Iris pigment epithelial cell (primary cell): ENCODE data around the gene SSBP1.
A peak's percentile ranks its signal among the peaks of the same experiment; 100 is the strongest.

Experiments used
- DNase-seq: peaks from one replicate; pipeline ENCODE4 v3.0.0-alpha.2; 2011; ENCODE audit warnings: low read depth

SSBP1 gene

DNA sequence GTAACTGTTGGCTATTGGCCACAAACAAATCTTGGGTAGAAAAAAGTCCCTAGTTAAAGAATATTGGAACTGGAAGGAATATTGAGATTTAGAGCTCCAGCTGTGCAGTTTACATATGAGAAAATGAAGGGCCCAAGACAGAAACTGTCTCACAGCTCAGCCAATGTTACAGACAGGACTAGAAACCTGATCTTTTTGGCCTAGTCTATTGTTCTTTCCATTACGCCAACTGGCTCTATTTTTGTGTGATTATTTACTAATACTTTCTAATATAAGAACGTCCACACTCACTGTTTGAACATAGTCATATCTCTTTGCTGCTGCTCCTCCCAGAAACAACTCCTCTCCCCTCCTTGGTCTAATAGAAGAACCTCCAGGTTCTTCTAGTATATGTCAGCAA is 28.8 kb upstream of the SSBP1 start:
- DNase-seq = no peak

- DNase-seq = no peak
These were observed 28.4 kb upstream of the SSBP1 start for GRCh38 chr7:141709749-141710148.

GRCh38 chr7:141710301-141710700 is 27.9 kb upstream of the SSBP1 start:
- no peak for DNase-seq

GRCh38 chr7:141712603-141713255 is 25.4 kb upstream of the SSBP1 start:
- no peak for DNase-seq

DNA sequence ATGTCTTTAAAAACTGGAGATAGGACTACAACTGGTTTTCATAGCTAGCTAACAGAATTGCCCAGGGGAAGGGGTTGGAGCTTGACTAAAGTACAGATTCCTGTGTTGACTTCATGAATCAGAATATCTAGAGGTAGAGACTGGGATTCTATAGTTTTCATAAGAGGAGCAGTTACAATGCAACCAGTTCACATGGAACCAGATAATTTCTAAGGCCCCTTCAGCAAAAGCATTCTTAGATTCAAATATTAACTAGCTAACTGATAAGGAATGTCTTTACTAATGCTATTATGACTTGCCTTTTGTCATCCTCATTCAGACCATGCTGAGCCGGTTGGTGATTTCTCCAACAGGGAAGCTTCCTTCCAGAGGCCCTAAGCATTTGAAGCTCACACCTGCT is 24.3 kb upstream of the SSBP1 start:
- DNase-seq = no peak

DNA sequence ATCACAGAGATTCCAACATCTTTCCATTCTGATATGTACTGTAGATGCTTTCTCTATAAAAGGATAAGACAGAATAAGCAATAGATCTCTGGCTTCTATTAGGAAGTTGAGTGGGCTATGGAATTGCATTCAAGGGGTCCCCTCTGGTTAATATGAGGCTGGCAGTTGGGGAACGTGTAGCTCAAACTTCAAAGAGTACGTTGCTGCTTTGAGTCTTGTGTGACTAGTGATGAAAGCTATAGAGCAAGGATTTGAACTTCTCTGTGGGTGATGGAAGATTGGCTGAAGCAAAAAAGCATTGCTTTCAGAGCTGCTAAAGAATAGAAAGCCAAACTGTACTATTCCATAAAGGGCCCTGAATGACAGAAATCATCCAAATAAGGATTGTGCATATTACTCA is 23.6 kb upstream of the SSBP1 start:
- no peak for DNase-seq

DNA sequence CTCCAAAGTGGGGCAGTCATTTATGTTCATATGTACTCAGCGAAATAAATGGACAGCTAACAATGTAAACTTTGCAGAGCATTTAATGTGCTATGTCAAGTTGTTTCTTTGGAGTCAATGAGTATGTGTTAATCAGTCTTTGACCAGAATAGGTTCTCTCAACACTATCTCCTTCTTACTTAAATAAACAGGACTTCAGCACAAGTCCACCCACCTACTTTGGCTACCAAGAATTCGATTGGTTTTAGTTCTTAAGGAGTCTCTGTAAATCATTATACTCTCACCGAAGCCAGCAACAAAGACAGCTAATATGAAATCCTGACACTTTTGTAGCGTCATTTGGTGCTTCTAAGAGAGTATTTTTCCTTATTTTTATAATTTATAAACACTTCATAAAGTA is 23.1 kb upstream of the SSBP1 start:
- DNase-seq = no peak

DNA sequence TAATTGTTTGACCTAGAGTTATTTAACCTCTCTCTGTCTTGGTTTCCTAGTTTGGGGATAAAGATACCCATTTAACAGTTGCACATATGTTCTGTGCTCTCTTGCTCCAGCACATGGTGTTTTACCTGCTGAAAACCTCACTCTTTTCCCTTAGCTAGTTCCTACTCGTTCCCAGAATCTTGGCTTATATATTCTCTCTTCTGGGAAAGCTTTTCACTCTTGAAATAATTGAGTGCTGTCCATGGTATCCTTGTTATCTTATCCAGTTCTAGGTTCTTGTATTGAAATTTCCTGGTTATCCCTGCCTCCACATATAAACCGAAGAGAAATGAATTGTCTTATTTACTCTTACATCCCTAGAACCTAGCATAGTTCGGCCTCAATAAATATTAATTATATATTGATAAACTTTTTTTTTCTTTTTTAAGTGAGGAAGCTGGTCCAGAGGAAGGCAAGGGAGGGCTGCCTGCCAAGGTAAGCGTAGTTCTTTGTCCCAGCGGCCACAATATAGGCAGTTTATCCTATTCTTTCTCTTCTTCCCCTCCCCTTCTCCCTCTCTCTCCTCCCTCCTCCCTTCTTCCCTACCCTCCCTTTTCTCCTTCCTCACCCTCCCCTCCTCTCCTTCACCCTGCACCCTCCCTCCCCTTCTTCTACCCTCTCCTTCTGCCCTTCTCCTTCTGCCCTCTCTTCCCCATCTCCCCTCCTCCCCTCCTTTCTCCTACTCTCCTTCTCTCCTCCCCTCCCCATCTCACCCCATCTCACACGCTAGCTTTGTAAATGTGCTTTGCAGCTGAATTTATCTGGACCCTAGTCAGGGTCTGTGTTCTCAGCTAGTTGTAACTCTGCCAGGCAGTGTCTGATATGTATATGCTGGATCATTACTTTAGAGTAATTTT is 22.1 kb upstream of the SSBP1 start:
- no peak for DNase-seq

DNA sequence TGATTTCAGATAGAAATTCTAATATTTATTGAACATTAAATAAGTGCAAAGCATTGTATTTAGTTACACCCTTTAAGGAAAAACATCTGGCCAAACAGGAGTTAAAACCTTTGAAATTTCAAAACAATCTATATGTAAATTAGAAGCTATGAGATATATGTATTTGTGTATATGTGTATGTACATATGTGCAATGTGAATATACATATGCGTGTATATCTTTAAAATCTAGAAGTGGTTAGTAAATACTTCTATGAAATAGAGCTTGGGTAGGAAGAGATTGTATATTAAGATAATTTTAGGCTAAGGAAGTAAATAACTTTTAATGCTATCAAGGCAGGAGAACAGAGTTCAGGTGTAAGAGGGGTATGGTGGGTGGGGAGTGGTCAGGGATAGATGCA is 20.7 kb upstream of the SSBP1 start:
- DNase-seq = no peak

DNA sequence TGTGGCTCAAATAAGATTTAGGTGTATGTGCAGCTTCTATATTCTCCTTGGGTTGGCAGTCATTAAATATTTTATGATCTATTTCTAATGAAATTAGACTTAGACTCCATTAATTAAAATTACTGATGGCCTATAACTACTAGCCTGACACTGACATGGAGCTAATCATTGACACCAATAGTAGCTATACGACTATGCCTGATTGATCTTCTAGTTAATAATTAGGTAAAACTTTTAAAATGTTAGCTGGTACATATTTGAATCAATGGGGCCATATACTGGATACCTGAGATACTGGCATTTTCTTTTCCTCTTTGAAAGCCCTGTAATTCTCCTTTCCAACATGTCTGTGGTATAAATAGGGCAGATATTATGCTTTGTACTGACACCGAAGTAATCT is 15.6 kb upstream of the SSBP1 start:
- DNase-seq = no peak

- DNase-seq = no peak
These were observed 9.1 kb upstream of the SSBP1 start for GRCh38 chr7:141729020-141729419.

DNA sequence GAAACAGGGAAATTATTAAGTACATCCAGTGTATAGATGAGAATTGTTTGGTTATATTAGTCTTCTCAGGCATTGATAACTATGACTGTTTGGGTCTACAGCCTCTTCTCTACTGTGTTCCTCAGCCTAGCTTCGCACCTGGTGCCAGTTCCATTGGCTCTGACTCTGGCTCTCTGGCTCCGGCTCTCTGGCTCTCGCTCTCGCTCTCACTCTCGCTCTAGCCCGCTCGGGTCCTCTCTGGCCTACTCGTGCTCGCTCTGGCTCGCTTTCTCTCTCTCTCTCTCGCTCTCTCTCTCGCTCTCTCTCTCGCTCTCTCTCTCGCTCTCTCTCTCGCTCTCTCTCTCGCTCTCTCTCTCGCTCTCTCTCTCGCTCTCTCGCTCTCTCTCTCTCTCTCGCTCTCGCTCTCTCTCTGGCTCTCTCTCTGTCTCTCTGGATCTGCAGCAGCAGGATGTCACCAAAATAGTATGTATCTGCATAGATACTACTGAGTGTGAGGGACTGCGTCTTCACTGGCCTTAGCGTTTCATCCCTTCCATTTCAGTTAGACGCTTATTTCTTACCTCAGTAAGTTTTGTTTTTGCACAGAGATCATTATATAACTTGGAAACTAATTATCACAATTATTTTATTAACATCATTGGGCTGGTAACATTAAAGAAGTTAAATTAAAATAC is 6.5 kb upstream of the SSBP1 start:
- DNase-seq = no peak

DNA sequence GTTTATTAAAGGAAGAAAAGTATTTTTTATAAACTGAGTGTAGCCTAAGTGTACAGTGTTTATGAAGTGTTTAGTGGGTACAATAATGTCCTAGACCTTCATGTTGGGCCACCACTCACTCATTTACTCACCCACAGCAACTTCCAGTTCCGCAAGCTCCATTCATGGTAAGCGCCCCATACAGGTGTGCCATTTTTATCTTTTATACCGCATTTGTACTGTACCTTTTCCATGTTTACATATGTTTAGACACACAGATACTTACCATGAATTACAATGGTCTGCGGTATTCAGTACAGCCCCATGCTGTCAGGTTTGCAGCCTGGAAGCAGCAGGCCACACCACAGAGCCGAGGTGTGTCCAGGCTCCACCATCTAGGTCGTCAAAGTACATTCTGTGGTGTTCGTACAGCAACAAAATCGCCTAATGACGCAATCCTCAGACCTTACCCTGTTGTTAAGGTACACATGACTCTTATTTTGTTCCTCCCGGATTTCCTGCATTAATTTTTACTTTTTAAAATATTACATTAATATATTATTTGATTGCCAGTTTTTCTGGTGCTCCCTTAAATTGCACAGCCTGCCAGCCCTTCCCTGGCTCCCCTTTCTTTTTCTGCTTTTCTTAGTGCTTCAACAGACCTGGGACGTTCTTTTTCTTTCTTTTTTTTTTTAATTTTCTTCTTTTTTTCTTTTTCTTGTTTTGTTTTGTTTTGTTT is 881 bp upstream of the SSBP1 start:
- peak; percentile 8 for DNase-seq

DNA sequence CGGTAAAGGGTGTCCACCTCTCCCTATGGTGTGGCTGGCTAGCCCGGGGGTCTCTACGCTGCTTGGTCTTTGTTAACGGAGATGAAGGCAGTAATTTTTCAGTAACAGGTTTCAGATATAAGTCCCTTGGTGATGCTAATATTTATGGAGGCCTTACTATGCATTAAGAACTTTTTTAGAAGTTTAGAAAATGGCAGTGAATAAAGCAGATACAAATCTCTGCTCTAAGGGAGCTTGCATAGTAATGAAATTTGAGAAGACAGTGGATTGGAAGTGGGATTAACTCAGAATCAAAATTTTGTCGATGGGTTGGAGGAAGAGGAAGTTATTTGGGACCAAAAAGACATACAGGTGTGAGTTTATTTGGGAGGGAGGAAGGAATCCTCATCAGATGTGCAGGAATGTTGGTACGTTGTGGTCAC is 445 bp downstream of the SSBP1 start:
- DNase-seq = no peak

GRCh38 chr7:141739250-141739649 is 1.1 kb downstream of the SSBP1 start:
- no peak for DNase-seq

GRCh38 chr7:141742229-141742628 is 4.1 kb downstream of the SSBP1 start:
- peak; percentile 34 for DNase-seq

GRCh38 chr7:141744131-141744530 is 6.0 kb downstream of the SSBP1 start:
- no peak for DNase-seq

DNA sequence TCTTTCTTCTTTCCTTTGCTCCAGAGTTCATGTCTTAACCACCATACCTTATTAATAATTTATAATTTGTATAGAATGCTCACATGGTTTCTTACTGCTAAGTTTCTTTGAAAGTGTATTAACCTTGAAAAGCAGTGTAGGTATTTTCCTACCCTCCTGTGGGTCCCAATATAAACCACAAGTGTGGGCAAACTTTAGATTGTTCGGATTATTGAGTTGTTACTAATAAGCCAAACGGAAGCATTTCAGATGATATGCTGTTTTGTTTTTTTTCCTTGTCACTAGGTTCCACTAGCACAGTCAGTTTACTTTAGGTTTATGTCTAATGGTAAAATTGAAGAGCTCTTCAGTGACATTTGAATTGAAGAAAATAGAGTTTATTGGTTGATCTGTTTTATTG is 10.2 kb downstream of the SSBP1 start:
- DNase-seq = peak; percentile 61

- peak; percentile 15 for DNase-seq
These were observed 13.7 kb downstream of the SSBP1 start for GRCh38 chr7:141751904-141752303.

DNA sequence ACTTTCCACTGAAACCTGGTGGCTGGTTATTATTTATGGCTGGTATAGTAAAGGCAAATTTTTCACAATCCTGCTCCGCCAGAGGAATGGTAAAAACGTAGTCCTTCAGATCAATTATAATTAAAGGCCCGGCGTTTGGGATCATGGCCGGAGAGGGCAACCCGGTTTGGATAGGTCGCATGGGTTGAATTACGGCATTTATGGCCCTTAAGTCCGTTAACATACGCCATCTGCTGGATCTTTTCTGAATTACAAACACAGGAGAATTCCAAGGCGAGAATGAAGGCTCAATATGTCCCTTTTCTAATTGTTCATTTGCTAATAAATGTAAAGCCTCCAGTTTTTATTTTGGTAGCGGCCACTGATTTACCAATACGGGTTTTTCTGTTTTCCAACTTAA is 14.5 kb downstream of the SSBP1 start:
- DNase-seq = no peak

- peak; percentile 16 for DNase-seq
These were observed 16.8 kb downstream of the SSBP1 start for GRCh38 chr7:141754939-141755338.

DNA sequence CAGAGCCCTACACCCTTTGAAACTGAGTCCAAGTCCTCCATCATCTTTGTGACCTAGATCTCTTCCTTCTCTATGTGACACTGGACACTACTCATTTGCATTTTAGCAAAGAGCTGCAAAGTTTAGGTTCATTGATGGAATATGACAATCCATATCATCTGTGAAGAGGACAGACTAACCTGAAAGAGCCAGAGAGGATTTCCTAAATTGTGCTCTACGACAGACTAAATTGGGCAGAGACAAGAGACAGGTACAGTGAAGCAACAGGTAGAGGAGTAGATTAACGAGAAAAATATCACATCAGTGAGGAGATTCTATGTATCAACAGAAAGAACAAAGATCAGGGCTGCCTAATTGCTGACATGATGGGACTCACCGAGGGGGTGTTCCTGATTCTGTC is 25.6 kb downstream of the SSBP1 start, which contains the start of gene TAS2R3:
TSS of gene TAS2R3 (plus strand) at position 301 of the 400 bp plus-strand sequence. CDS start at position 363, 62 bp downstream.
- DNase-seq = no peak
